M059J (cell line): ENCODE data around the gene STRBP. TPM values are rescaled to one million over a fixed set of nuclear protein-coding genes. Genes with fewer than 3 reads are reported as not detected.

Source experiments
- DNase-seq: peaks from one replicate; pipeline ENCODE4 v3.0.0-alpha.2; 2012; ENCODE audit warnings: low read depth
- total RNA-seq: library from RNA; depleted of rRNA; stranded (reverse); fragments of >200 nt; shearing (Covaris generic); gene quantifications from 2 replicates; pipeline ENCODE4 v1.2.3, GENCODE V29; 2014

Gene STRBP
- total RNA-seq, 1 experiment from 2014 or later: 17.9 TPM

GRCh38 chr9:123131258-123131657 is 137.1 kb downstream of the STRBP start:
- peak; percentile 72 for DNase-seq

DNA sequence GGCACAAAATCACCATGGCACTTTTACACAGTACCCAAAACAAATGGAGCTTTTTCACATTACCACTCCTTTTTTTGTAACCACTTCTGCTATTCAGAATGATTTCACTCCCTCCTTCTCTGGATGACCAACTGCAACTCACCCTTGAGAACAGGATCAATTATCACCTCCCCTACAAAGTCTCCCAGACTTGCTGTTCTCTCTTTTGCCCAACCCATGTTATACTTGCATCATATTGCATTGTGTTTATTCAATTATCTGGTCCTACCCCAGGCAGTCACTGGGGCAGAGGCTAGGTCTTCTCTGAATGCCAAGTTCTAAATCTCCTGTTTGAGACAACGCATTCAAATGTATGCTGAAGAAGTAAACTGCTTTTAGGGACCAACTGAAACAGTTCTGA is 139.0 kb downstream of the STRBP start:
- no peak for DNase-seq

- no peak for DNase-seq
Observed at GRCh38 chr9:123128591-123128990, 139.8 kb downstream of the STRBP start.

DNA sequence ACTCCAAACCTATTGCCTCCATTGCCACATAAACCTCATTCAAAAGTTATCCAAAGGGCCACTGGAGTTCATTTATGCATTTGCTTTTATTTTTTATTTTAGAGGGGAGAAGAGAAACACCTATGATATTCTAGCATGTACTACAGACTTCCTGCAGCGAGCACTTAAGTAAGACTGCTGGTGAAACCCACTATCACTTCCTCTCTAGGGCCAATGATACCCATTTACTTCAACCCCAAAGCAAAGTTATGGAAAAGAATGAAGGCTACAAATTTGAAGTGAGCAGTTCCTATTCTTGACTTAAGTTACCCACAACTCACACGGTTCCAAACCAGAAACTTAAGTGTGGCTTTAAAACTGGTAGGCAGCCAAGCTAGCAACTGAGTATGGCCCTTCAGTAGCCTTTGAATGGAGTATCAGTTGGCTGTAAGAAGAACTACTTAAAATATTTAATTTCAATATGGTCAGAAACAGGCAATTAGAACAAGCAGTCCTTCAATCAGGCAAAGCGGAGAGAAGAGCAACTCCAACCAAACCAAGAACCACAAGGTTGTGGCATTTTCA is 140.8 kb downstream of the STRBP start:
- no peak for DNase-seq

- no peak for DNase-seq
Observed at GRCh38 chr9:123121457-123121856, 146.9 kb downstream of the STRBP start.

DNA sequence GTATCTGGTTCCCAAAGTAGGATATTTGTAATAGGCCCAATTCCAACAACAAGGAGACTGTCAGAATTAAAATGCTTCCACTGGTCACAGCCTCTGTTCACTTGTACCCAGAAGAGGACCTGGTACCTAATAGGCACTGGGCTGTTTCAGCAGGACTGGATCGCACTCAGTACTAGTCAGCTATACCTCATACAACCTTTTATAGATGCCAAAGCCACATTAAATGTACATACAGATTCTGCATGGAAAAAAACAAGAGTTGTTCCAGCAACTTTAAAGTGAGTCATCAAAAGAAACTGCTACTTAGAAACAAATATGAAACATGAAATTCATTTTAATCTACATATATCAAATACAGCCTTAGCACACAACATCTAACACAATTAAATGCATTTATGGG is 147.4 kb downstream of the STRBP start:
- DNase-seq: no peak

- DNase-seq: no peak
Observed at GRCh38 chr9:123120131-123120530, 148.3 kb downstream of the STRBP start.

- DNase-seq: no peak
Observed at GRCh38 chr9:123119566-123119965, 148.8 kb downstream of the STRBP start.

- no peak for DNase-seq
Observed at GRCh38 chr9:123116036-123116435, 152.3 kb downstream of the STRBP start.

- no peak for DNase-seq
Observed at GRCh38 chr9:123115146-123115913, 153.1 kb downstream of the STRBP start.

DNA sequence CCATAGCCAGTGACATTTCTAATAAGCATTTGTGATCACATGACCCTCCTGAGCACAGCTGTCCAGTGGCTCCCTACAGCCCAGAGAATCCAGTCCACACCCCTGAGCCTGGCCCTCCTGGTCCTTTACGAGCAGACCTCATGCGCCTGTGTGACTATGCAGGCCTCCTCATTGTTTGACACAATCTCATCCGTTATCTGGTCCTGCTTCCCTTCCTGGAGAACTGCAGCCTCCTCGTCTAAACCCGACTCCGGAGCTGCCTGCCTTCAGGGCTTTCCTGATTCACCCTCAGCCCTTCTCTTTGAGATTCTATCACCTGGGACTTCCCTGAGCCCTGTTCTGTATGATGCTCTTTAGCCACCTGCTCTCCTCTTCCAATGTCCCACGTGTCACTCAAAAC is 155.2 kb downstream of the STRBP start:
- DNase-seq: no peak

DNA sequence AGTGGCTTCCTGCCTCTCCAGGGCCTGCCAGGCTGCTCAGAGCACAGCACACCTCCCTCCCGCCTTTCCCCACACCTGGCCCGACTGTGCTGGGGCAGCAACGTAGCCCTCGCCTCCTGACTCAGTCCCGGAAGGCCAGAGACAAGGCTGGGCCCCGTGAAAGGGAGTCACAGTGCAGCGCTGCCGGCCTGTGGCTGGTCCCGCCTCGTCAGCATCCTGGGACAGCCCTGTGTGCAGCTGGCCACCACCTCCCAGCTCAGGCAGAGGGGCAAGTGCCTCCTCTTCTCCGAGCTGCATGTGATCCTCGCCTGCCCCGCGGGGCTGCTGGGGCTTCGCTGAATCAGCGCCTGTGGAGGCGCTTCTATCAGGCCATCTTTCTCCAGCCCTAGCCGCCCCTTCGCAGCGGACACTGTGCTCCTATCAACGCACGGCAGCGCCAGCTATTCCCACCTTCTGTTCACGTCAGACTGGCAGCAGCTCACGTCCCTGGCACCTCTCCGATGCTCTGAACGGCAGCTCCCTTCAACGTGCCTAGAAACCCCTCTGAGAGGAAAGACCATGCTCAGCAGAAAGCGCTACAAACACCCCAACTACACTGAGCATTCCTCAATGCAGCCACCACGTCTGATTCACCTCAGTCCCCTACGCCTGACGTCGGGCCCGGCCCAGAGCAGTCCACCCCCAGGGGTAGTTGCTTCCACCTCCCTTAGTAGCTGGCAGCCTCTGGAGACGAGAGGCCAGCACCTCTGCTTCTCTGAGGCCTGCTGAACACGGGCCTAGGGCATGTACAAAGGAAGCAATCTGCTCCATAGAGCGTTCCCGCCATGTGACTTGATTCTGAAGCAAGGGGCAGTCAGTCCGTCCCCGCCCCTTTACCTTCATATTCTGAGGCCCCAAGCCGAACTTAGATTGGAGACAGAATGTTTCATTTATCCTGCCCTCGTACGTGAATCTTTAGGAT is 156.1 kb downstream of the STRBP start:
- DNase-seq: no peak

- no peak for DNase-seq
Observed at GRCh38 chr9:123111427-123112014, 156.9 kb downstream of the STRBP start.

GRCh38 chr9:123109540-123110279 is 158.7 kb downstream of the STRBP start:
- no peak for DNase-seq

- DNase-seq: no peak
Observed at GRCh38 chr9:123108976-123109375, 159.4 kb downstream of the STRBP start.

DNA sequence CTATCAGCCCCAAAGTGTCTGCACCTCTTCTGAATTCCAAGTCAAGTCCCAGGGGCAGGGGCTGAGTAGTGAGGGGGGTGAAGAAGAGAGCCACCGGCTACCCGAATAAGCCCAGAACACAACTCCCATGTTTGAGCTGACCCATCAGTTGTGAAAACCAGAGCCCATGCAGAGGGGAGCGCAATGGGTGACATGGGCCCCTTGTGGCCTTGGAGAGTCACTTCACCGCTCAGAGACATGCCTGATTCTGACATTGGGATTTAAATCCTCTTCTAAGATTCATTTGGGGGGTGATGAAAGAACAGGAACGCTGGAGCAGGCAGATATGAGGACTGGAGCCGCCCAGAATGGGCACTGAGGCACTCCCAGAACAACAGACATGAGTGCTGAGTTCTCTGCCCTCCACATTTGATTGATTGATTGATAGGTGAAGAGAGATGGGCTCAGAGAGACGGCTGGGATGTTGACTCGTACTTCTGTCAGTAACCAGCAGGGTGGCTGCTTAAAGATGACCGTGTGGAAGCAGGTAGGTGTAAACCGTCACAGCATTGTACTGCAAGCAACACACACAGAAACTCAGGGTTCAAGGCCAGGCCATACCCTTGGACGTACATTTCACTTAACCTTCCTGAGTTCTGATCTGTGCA is 160.6 kb downstream of the STRBP start:
- no peak for DNase-seq

DNA sequence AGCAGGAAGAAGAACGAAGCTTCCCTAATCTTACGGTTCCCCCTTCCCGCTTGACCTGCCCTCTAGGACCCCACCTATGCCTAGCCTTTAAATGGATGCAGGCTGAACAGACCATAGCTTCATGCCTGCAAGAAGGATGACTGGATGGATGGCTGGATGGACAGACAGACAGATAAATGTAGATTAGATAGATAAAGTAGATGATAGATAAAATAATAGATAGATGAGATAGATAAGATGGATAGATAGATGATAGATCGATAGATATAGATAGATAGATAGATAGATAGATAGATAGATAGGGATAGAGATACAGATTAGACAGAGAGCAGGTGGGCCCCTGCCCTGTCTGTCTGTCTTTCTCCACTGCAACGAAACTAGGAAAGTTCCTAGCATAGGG is 162.9 kb downstream of the STRBP start:
- no peak for DNase-seq

GRCh38 chr9:123104807-123105206 is 163.6 kb downstream of the STRBP start:
- DNase-seq: no peak

DNA sequence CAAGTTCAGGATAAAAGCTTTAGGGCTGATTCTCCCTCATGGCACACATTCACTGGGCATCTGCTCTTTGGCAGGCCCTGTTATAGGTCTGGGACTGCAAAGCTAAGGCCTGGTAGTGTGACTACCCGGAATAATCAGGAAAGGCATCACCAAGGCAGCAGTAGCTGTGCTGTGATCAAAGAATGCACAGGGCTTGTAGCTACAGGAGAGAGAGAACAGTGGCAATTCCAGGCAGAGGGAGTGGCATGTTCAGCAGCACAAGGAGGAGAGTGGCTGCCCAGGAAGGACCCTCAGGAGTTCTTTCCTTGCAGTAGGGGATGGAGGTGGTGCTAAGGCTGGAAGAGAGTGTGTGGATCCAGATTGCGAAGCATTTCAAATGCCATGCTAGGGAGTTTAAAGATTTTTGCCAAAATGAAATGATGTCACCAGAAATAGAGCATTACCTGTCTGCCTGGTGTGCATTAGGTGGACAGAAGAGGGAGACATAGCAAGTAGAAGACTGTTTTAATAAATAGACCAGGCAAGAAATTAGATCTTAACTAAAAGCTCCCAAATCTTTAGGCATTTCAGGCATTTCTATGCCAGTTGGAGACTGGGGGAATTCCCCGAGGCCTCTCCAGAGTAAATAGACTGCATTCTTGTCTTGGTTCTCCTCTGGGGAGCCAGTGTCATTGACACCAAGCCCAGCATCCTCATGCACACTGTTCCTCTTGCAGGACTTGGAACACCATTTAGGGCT is 165.8 kb downstream of the STRBP start:
- DNase-seq: peak; percentile 18

GRCh38 chr9:123099548-123099947 is 168.8 kb downstream of the STRBP start:
- DNase-seq: no peak
